Measurements from ENCODE around the gene C4orf51.

Gene C4orf51

GRCh38 chr4:145760176-145760575, 80.2 kb downstream of the C4orf51 start:
- no peak for DNase-seq

GRCh38 chr4:145760961-145761929, 81.3 kb downstream of the C4orf51 start:
- DNase-seq = no peak

GRCh38 chr4:145762719-145763118, 82.8 kb downstream of the C4orf51 start:
- no peak for DNase-seq

- DNase-seq = no peak
These were observed 83.5 kb downstream of the C4orf51 start for GRCh38 chr4:145763399-145763798.

- DNase-seq = no peak
These were observed 86.3 kb downstream of the C4orf51 start for GRCh38 chr4:145766273-145766672.

- no peak for DNase-seq
These were observed 89.6 kb downstream of the C4orf51 start for GRCh38 chr4:145769450-145770037.

GRCh38 chr4:145770124-145770523, 90.2 kb downstream of the C4orf51 start:
- DNase-seq = no peak

GRCh38 chr4:145772347-145772746, 92.4 kb downstream of the C4orf51 start:
- DNase-seq = no peak

GRCh38 chr4:145773581-145774234, 93.8 kb downstream of the C4orf51 start:
- DNase-seq = no peak

GRCh38 chr4:145774473-145774872, 94.5 kb downstream of the C4orf51 start:
- no peak for DNase-seq

GRCh38 chr4:145775406-145775805, 95.5 kb downstream of the C4orf51 start:
- no peak for DNase-seq

GRCh38 chr4:145776208-145776607, 96.3 kb downstream of the C4orf51 start:
- no peak for DNase-seq

GRCh38 chr4:145779319-145779801, 99.4 kb downstream of the C4orf51 start:
- no peak for DNase-seq

- DNase-seq = no peak
These were observed 101.4 kb downstream of the C4orf51 start for GRCh38 chr4:145781351-145781750.

All from GOT3 (cell line).